ENCODE measurements around the gene ZC3H11A.
A peak's percentile ranks its signal among the peaks of the same experiment; 100 is the strongest.

The ZC3H11A gene

GRCh38 chr1:203794764-203795440, 521 bp upstream of the ZC3H11A start:
- Mint-ChIP-seq H3K27ac (peak overlapping the region; percentile 98 to 100 (median 99)), H3K36me3 (ENCODE audit: low read depth) (peaks cover 38% of the 10 kb centered on the region), H3K9me3 (peaks cover 3% of the 10 kb centered on the region), H3K27me3 (ENCODE audit: low read depth) (no peaks in the 10 kb centered on the region), H3K4me1 (peaks cover 36% of the 10 kb centered on the region), H3K4me3 (peak overlapping the region; percentile 93 to 97 (median 95))
- TF ChIP-seq, protein P1, sequence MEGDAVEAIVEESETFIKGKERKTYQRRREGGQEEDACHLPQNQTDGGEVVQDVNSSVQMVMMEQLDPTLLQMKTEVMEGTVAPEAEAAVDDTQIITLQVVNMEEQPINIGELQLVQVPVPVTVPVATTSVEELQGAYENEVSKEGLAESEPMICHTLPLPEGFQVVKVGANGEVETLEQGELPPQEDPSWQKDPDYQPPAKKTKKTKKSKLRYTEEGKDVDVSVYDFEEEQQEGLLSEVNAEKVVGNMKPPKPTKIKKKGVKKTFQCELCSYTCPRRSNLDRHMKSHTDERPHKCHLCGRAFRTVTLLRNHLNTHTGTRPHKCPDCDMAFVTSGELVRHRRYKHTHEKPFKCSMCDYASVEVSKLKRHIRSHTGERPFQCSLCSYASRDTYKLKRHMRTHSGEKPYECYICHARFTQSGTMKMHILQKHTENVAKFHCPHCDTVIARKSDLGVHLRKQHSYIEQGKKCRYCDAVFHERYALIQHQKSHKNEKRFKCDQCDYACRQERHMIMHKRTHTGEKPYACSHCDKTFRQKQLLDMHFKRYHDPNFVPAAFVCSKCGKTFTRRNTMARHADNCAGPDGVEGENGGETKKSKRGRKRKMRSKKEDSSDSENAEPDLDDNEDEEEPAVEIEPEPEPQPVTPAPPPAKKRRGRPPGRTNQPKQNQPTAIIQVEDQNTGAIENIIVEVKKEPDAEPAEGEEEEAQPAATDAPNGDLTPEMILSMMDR (IDR thresholded peaks at IDR 0.05; ENCODE audit: unreplicated experiment in 3 of 3): no peak

DNA sequence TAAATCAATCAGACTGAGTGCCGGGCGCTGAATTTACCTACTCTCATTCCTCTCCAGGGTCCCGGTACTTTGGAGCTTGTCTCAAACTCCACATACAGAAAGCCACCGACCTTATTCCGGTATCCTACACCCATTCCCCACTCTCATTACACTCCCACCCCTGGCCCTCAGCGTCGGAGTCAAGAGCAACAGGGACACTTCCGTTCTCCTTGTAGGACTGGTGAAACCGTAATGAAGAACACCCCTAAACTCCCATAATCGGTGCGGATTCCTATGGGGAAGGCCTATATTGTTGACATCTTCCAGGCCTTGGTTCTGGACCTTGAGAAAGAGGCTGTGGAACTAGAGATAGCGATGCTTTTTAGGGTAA, 798 bp downstream of the ZC3H11A start:
- Mint-ChIP-seq H3K4me3 (peak overlapping the region; percentile 93 to 97 (median 95)), H3K27me3 (ENCODE audit: low read depth) (no peaks in the 10 kb centered on the region), H3K9me3 (peaks cover 3% of the 10 kb centered on the region), H3K36me3 (ENCODE audit: low read depth) (peaks cover 49% of the 10 kb centered on the region), H3K27ac (peak overlapping the region; percentile 98 to 99 (median 98)), H3K4me1 (peaks cover 47% of the 10 kb centered on the region)
- TF ChIP-seq, protein P1 (IDR thresholded peaks at IDR 0.05; ENCODE audit: unreplicated experiment in 3 of 3): no peak

DNA sequence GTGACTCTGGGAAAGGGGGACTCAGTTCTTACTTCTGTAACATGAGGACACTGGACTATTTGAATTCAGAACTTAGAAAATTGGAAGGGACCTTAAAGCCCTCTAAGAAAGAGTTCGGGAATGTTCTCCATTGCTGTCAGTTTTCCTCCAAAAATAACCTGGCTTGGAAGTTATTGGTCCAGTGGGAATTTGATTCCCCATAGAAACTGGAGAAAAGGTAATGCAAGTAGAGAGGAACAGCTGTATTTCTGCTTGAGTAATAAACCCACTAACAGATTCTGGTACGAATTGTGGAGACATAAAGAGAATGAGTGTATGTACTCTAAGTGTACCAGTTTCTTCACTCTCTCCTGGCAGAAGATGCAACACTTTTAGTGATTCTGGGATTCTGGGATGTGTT, 1.8 kb downstream of the ZC3H11A start:
- Mint-ChIP-seq H3K4me1 (peaks cover 49% of the 10 kb centered on the region), H3K27me3 (ENCODE audit: low read depth) (no peaks in the 10 kb centered on the region), H3K4me3 (peak overlapping the region; percentile 93 to 97 (median 95)), H3K9me3 (peaks cover 3% of the 10 kb centered on the region), H3K36me3 (ENCODE audit: low read depth) (peaks cover 57% of the 10 kb centered on the region), H3K27ac (peak overlapping the region; percentile 1 to 99 (median 98))
- TF ChIP-seq, protein P1 (IDR thresholded peaks at IDR 0.05; ENCODE audit: unreplicated experiment in 3 of 3): no peak

- TF ChIP-seq, protein P1 (IDR thresholded peaks at IDR 0.05; ENCODE audit: unreplicated experiment in 3 of 3): no peak
- H3K4me3 Mint-ChIP-seq: peak overlapping the region; percentile 93 to 97 (median 95)
- H3K9me3 Mint-ChIP-seq: peaks cover 3% of the 10 kb centered on the region
- no peaks in the 10 kb centered on the region for H3K27me3 Mint-ChIP-seq (ENCODE audit: low read depth)
- peak overlapping the region; percentile 1 to 99 (median 98) for H3K27ac Mint-ChIP-seq
- H3K36me3 Mint-ChIP-seq (ENCODE audit: low read depth): peaks cover 66% of the 10 kb centered on the region
- H3K4me1 Mint-ChIP-seq: peaks cover 49% of the 10 kb centered on the region
Observed at GRCh38 chr1:203797948-203798655, 2.7 kb downstream of the ZC3H11A start.

GRCh38 chr1:203799157-203799556, 3.7 kb downstream of the ZC3H11A start:
- H3K36me3 Mint-ChIP-seq (ENCODE audit: low read depth): peaks cover 76% of the 10 kb centered on the region
- H3K9me3 Mint-ChIP-seq: peaks cover 3% of the 10 kb centered on the region
- H3K4me1 Mint-ChIP-seq: peaks cover 49% of the 10 kb centered on the region
- H3K4me3 Mint-ChIP-seq: peak overlapping the region in 1 of 3 experiments; percentile 11
- no peak overlapping the region for H3K27ac Mint-ChIP-seq
- TF ChIP-seq, protein P1 (IDR thresholded peaks at IDR 0.05; ENCODE audit: unreplicated experiment in 3 of 3): no peak
- no peaks in the 10 kb centered on the region for H3K27me3 Mint-ChIP-seq (ENCODE audit: low read depth)

Data from nephron (organoid).